HepG2 (cell line): Measurements from ENCODE around the gene HID1. TPM values are rescaled to one million over a fixed set of nuclear protein-coding genes. Genes with fewer than 3 reads are reported as not detected.

ENCODE experiments used
- AGO2 ChIP-seq: fragments of 200-400 bp; formaldehyde crosslinking; optimal IDR thresholded peaks from 2 replicates; pipeline ENCODE3; 2017; ENCODE audit warnings: mild to moderate bottlenecking, low read depth, low read length, moderate library complexity
- CCAR2 ChIP-seq: fragments of 200-400 bp; formaldehyde crosslinking; optimal IDR thresholded peaks from 2 replicates; pipeline ENCODE3; 2018; ENCODE audit warnings: low read depth, mild to moderate bottlenecking, low read length, moderate library complexity
- DR1 ChIP-seq: sonication (generic); formaldehyde crosslinking; IDR thresholded peaks from 2 replicates; pipeline ENCODE4 v1.8.0; 2021; ENCODE audit warnings: mild to moderate bottlenecking, missing genetic modification reagents, inconsistent platforms
- FOXA1 ChIP-seq, 2 experiments: fragments of 450-650 bp in 1 of 2; sonication (generic) in 1 of 2; formaldehyde crosslinking in 1 of 2; IDR thresholded peaks; 2 replicates each; pipeline versions ENCODE4 v1.4.0 to v1.6.1; 2016 to 2020; ENCODE audit warnings: missing genetic modification reagents in 1 of 2
- GABPB1 ChIP-seq: IDR thresholded peaks from 2 replicates; pipeline ENCODE4 v1.6.1; 2016; ENCODE audit warnings: mild to moderate bottlenecking, missing genetic modification reagents, moderate library complexity, missing compliant biosample characterization
- HNRNPK ChIP-seq: fragments of 200-400 bp; formaldehyde crosslinking; IDR thresholded peaks from 2 replicates; pipeline ENCODE4 v1.6.1; 2018; ENCODE audit warnings: low read length, low read depth, moderate library complexity, mild to moderate bottlenecking; ENCODE audit not compliant: poor library complexity, severe bottlenecking
- MYC ChIP-seq: sonication (generic); formaldehyde crosslinking; IDR thresholded peaks from 2 replicates; pipeline ENCODE4 v1.9.0; 2021; ENCODE audit warnings: missing genetic modification reagents, borderline replicate concordance
- MYNN ChIP-seq: sonication (generic); formaldehyde crosslinking; IDR thresholded peaks from 2 replicates; pipeline ENCODE4 v1.4.0; 2020; ENCODE audit warnings: mild to moderate bottlenecking, low read depth, missing genetic modification reagents
- NPAS2 ChIP-seq: sonication (generic); formaldehyde crosslinking; IDR thresholded peaks from 2 replicates; pipeline ENCODE4 v1.8.0; 2022; ENCODE audit warnings: mild to moderate bottlenecking, missing genetic modification reagents, borderline replicate concordance
- PITX1 ChIP-seq: sonication (generic); formaldehyde crosslinking; IDR thresholded peaks from 2 replicates; pipeline ENCODE4 v1.5.1; 2020; ENCODE audit warnings: mild to moderate bottlenecking, missing genetic modification reagents
- RFX1 ChIP-seq: fragments of 450-650 bp; IDR thresholded peaks from 2 replicates; pipeline ENCODE4 v1.6.1; 2017
- RNF2 ChIP-seq: fragments of 450-650 bp; conservative IDR thresholded peaks from 2 replicates; pipeline ENCODE4 v1.6.1; 2016; ENCODE audit warnings: low read depth
- SALL1 ChIP-seq: sonication (generic); formaldehyde crosslinking; IDR thresholded peaks from 2 replicates; pipeline ENCODE4 v1.8.0; 2022; ENCODE audit warnings: mild to moderate bottlenecking, missing genetic modification reagents
- SCMH1 ChIP-seq: sonication (generic); formaldehyde crosslinking; IDR thresholded peaks from 2 replicates; pipeline ENCODE4 v1.9.0; 2021; ENCODE audit warnings: missing genetic modification reagents, mild to moderate bottlenecking, borderline replicate concordance
- SNAI1 ChIP-seq: sonication (generic); formaldehyde crosslinking; IDR thresholded peaks from 2 replicates; pipeline ENCODE4 v1.5.0; 2020; ENCODE audit warnings: mild to moderate bottlenecking, missing genetic modification reagents, borderline replicate concordance
- SRSF1 ChIP-seq: fragments of 200-400 bp; formaldehyde crosslinking; optimal IDR thresholded peaks from 2 replicates; pipeline ENCODE3; 2017; ENCODE audit warnings: mild to moderate bottlenecking, low read depth, low read length, moderate library complexity
- STAG1 ChIP-seq: sonication (generic); formaldehyde crosslinking; IDR thresholded peaks from 2 replicates; pipeline ENCODE4 v1.4.0; 2020; ENCODE audit warnings: missing genetic modification reagents
- SUZ12 ChIP-seq: fragments of 150-350 bp; IDR thresholded peaks from 2 replicates; pipeline ENCODE4 v1.6.1; 2014; ENCODE audit warnings: low read depth, low read length
- ZFX ChIP-seq: sonication (generic); formaldehyde crosslinking; IDR thresholded peaks from 2 replicates; pipeline ENCODE4 v1.4.0; 2020; ENCODE audit warnings: mild to moderate bottlenecking, low read depth, missing genetic modification reagents, moderate library complexity
- ZNF432 ChIP-seq: sonication (generic); formaldehyde crosslinking; IDR thresholded peaks from 2 replicates; pipeline ENCODE4 v1.5.0; 2020; ENCODE audit warnings: missing genetic modification reagents, mild to moderate bottlenecking, borderline replicate concordance
- ZNF530 ChIP-seq: sonication (generic); formaldehyde crosslinking; IDR thresholded peaks from 2 replicates; pipeline ENCODE4 v1.5.0; 2020; ENCODE audit warnings: low read depth, mild to moderate bottlenecking, missing genetic modification reagents
- ZNF570 ChIP-seq: sonication (generic); formaldehyde crosslinking; IDR thresholded peaks from 2 replicates; pipeline ENCODE4 v1.4.0; 2020; ENCODE audit warnings: mild to moderate bottlenecking, missing genetic modification reagents, borderline replicate concordance
- ZNF589 ChIP-seq: sonication (generic); formaldehyde crosslinking; conservative IDR thresholded peaks from 2 replicates; pipeline ENCODE4 v1.8.0; 2022; ENCODE audit warnings: mild to moderate bottlenecking, moderate library complexity, missing genetic modification reagents
- ZNF652 ChIP-seq: IDR thresholded peaks from 2 replicates; pipeline ENCODE4 v1.6.1; 2016; ENCODE audit warnings: low read depth, borderline replicate concordance
- ZNF768 ChIP-seq: sonication (generic); formaldehyde crosslinking; IDR thresholded peaks from 2 replicates; pipeline ENCODE4 v1.4.0; 2020; ENCODE audit warnings: missing genetic modification reagents
- ZNF781 ChIP-seq: sonication (generic); formaldehyde crosslinking; IDR thresholded peaks from 2 replicates; pipeline ENCODE4 v1.5.1; 2020; ENCODE audit warnings: borderline replicate concordance, mild to moderate bottlenecking, missing genetic modification reagents; ENCODE audit errors: not compliant biosample characterization
- polyA plus RNA-seq, 8 experiments: library from polyadenylated mRNA; depleted of rRNA in 3 of 8; stranded (reverse) in 7 of 8; unstranded in 1 of 8; fragments of >200 nt; fragmentation: Illumina TruSeq in 4 of 8; extraction: Trizol in 4 of 8; gene quantifications; 2 replicates each; pipeline versions ENCODE4 v1.2.1 to v1.2.3, GENCODE V29; 2011 to 2016; ENCODE audit warnings: low read depth in 4 of 8, missing spikeins in 1 of 8, mixed read lengths in 1 of 8; ENCODE audit not compliant: insufficient read depth in 1 of 8
- total RNA-seq, 5 experiments: library from RNA; depleted of rRNA; stranded (reverse); fragments of >200 nt; fragmentation: Illumina TruSeq; extraction: Trizol; gene quantifications; 2 replicates each; pipeline ENCODE4 v1.2.3, GENCODE V29; 2016; ENCODE audit warnings: low read depth in 1 of 5
- TF ChIP-seq, protein P1 (sequence below): sonication (generic); formaldehyde crosslinking; IDR thresholded peaks from 2 replicates; pipeline ENCODE4 v1.4.0; 2020; ENCODE audit warnings: missing genetic modification reagents
- TF ChIP-seq, protein P2 (sequence below): sonication (generic); formaldehyde crosslinking; IDR thresholded peaks from 2 replicates; pipeline ENCODE4 v1.8.1; 2023; ENCODE audit warnings: missing genetic modification reagents, mild to moderate bottlenecking, borderline replicate concordance
- TF ChIP-seq, protein P3 (sequence below): sonication (generic); formaldehyde crosslinking; IDR thresholded peaks from 2 replicates; pipeline ENCODE4 v1.5.0; 2020; ENCODE audit warnings: missing genetic modification reagents

HID1 gene
- total and polyA plus RNA-seq, 2 of the 13 experiments (the other 11 are each of a cell fraction or from before 2014, with no cell fraction given), result 2.1 to 10.6 TPM

DNA sequence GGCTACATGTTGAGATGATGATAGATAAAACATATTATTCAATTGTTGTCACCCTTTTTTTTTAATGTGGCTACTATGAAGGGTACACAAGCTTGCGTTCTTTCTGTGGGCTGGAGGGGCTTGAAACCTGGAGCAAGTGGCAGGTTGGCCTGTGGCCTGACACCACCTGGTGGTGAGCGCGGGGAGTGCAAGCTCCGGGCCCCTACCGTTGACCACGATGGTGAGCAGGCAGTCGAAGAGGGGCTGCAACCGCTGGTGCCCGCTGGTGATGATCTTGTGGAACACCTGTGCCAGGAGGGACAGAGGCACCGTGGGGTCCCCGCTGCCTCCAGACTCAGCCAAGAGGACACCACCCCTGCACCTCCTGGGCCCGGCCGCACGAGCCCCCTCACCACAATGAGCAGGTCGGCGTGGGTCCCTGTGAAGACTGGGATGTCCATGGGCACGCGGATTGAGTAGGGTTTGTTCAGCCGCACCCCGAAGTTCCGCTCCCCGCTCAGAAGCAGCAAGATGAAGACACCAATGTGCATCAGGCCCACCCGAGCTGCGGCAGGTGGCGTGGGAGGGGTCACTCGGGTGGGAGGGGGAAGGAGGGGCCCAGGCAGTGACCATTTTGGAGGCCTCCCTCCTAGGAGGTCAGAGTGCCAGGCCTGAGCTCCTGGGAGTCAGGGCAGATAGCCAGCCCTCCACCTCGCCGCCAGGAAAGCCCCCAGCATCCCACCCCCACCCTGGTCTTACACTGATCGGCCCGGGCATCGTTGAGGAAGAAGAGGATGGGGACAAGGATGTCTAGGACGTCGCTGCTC lies 14.4 kb downstream of the HID1 start (continued):
- TF ChIP-seq FOXA1 (IDR thresholded peaks at IDR 0.05) (no peak), FOXA1 (CRISPR knock-in tag; IDR thresholded peaks at IDR 0.05) (0 out of 2 replicates have a peak, but pooled peaks have one; percentile 10), SCMH1 (CRISPR knock-in tag) (no peak), SALL1 (CRISPR knock-in tag) (peak; percentile 49; the same call in 1 of the 2 replicates), DR1 (no peak), SNAI1 (CRISPR knock-in tag) (no peak), MYNN (CRISPR knock-in tag) (no peak), SRSF1 (no peak), SUZ12 (no peak), ZNF530 (no peak), GABPB1 (CRISPR knock-in tag) (0 out of 2 replicates have a peak, but pooled peaks have one; percentile 22), NPAS2 (CRISPR knock-in tag) (no peak), RNF2 (no peak), ZNF652 (no peak), ZNF432 (no peak), PITX1 (CRISPR knock-in tag) (no peak), STAG1 (CRISPR knock-in tag) (peak; percentile 87), ZNF570 (CRISPR knock-in tag) (no peak), ZFX (0 out of 2 replicates have a peak, but pooled peaks have one; percentile 21), AGO2 (no peak), HNRNPK (no peak), ZNF589 (CRISPR knock-in tag) (no peak), RFX1 (no peak), ZNF768 (CRISPR knock-in tag) (0 out of 2 replicates have a peak, but pooled peaks have one; percentile 23), CCAR2 (no peak), MYC (CRISPR knock-in tag) (peak; percentile 36; the same call in 1 of the 2 replicates), ZNF781 (CRISPR knock-in tag) (no peak)
- TF ChIP-seq, protein P1, sequence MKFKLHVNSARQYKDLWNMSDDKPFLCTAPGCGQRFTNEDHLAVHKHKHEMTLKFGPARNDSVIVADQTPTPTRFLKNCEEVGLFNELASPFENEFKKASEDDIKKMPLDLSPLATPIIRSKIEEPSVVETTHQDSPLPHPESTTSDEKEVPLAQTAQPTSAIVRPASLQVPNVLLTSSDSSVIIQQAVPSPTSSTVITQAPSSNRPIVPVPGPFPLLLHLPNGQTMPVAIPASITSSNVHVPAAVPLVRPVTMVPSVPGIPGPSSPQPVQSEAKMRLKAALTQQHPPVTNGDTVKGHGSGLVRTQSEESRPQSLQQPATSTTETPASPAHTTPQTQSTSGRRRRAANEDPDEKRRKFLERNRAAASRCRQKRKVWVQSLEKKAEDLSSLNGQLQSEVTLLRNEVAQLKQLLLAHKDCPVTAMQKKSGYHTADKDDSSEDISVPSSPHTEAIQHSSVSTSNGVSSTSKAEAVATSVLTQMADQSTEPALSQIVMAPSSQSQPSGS (CRISPR knock-in tag), result no peak
- TF ChIP-seq, protein P2, sequence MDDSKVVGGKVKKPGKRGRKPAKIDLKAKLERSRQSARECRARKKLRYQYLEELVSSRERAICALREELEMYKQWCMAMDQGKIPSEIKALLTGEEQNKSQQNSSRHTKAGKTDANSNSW (CRISPR knock-in tag), result no peak
- TF ChIP-seq, protein P3, sequence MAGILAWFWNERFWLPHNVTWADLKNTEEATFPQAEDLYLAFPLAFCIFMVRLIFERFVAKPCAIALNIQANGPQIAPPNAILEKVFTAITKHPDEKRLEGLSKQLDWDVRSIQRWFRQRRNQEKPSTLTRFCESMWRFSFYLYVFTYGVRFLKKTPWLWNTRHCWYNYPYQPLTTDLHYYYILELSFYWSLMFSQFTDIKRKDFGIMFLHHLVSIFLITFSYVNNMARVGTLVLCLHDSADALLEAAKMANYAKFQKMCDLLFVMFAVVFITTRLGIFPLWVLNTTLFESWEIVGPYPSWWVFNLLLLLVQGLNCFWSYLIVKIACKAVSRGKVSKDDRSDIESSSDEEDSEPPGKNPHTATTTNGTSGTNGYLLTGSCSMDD (CRISPR knock-in tag), result no peak
